H1 (cell line): Measurements from ENCODE around the gene GALK1. TPM values are rescaled to one million over a fixed set of nuclear protein-coding genes. Genes with fewer than 3 reads are reported as not detected.

Source experiments
- CTCF ChIA-PET: fragments of 300-600 bp; sonication (Branson Sonifier 250); formaldehyde crosslinking; loops from one replicate; lab custom pipeline; 2021; ENCODE audit not compliant: partially characterized antibody; lab: Charles Lee
- POLR2A ChIA-PET: fragments of 300-600 bp; sonication (Branson Sonifier 250); formaldehyde crosslinking; loops from one replicate; lab custom pipeline; 2021; ENCODE audit warnings: inconsistent platforms; ENCODE audit not compliant: partially characterized antibody; lab: Charles Lee
- DNase-seq, 2 experiments: peaks; one replicate each; pipeline versions ENCODE4 v3.0.0 to v3.0.0-alpha.2; 2010 to 2022; ENCODE audit warnings: low spot score in 2 of 2, low read depth in 1 of 2, mixed read lengths in 1 of 2
- FAIRE-seq: peaks from 2 replicates; lab custom pipeline; 2011; peaks lifted over from hg19 to GRCh38; lab: Jason Lieb, UNC
- H2AFZ ChIP-seq: 2 replicates; pipeline ENCODE4 v1.8.1; 2012; ENCODE audit warnings: low read length, inconsistent platforms
- H2AK5ac ChIP-seq: 2 replicates; pipeline ENCODE4 v1.6.1; 2013; ENCODE audit warnings: low read depth, low read length
- H2BK120ac ChIP-seq: replicated peaks from 2 replicates; pipeline ENCODE3; 2013; ENCODE audit warnings: low read depth, low read length, inconsistent platforms
- H2BK12ac ChIP-seq: 2 replicates; pipeline ENCODE4 v1.6.1; 2013; ENCODE audit warnings: low read depth, low read length
- H2BK15ac ChIP-seq: 2 replicates; pipeline ENCODE4 v1.6.1; 2013; ENCODE audit warnings: low read length
- H2BK20ac ChIP-seq: 2 replicates; pipeline ENCODE4 v1.6.1; 2013; ENCODE audit warnings: low read length
- H2BK5ac ChIP-seq: 2 replicates; pipeline ENCODE4 v1.6.1; 2013; ENCODE audit warnings: low read depth, low read length
- H3K14ac ChIP-seq: 2 replicates; pipeline ENCODE4 v1.6.1; 2013; ENCODE audit warnings: inconsistent platforms; ENCODE audit not compliant: insufficient read length
- H3K18ac ChIP-seq: 2 replicates; pipeline ENCODE4 v1.6.1; 2013; ENCODE audit warnings: low read length; ENCODE audit errors: extremely low read depth
- H3K23ac ChIP-seq: 2 replicates; pipeline ENCODE4 v1.6.1; 2013; ENCODE audit warnings: inconsistent platforms; ENCODE audit not compliant: insufficient read length
- H3K23me2 ChIP-seq: 2 replicates; pipeline ENCODE4 v1.6.1; 2013; ENCODE audit warnings: low read depth, low read length
- H3K27ac ChIP-seq: 2 replicates; pipeline ENCODE4 v1.6.1; 2011; ENCODE audit warnings: low read depth, low read length, inconsistent platforms
- H3K27me3 ChIP-seq, 4 experiments: replicated peaks in 1 of 4; 1 replicate in 1 of 4; 2 replicates in 3 of 4; pipeline versions ENCODE4 v1.6.1 to v1.8.1; 2011 to 2013; ENCODE audit warnings: low read length in 3 of 4, mild to moderate bottlenecking in 3 of 4, inconsistent platforms in 2 of 4, mixed read lengths in 2 of 4, moderate library complexity in 1 of 4; ENCODE audit not compliant: control insufficient read depth in 3 of 4, insufficient read depth in 3 of 4; ENCODE audit errors: extremely low read depth in 1 of 4
- H3K36me3 ChIP-seq, 4 experiments: 2 replicates each; pipeline versions ENCODE4 v1.6.1 to v1.8.1; 2011 to 2013; ENCODE audit warnings: mild to moderate bottlenecking in 4 of 4, low read length in 3 of 4, moderate library complexity in 2 of 4, control low read depth in 1 of 4, inconsistent platforms in 1 of 4; ENCODE audit not compliant: insufficient read depth in 4 of 4, control insufficient read depth in 2 of 4
- H3K4ac ChIP-seq: replicated peaks from 2 replicates; pipeline ENCODE3; 2013; ENCODE audit warnings: low read length, low read depth, mixed read lengths, inconsistent platforms; ENCODE audit not compliant: insufficient read length
- H3K4me1 ChIP-seq, 4 experiments: replicated peaks in 1 of 4; 1 replicate in 1 of 4; 2 replicates in 3 of 4; pipeline versions ENCODE4 v1.6.1 to v1.8.1; 2011 to 2013; ENCODE audit warnings: low read length in 3 of 4, inconsistent platforms in 2 of 4, mixed read lengths in 1 of 4; ENCODE audit not compliant: insufficient read depth in 4 of 4, control insufficient read depth in 3 of 4
- H3K4me2 ChIP-seq, 2 experiments: 2 replicates each; pipeline versions ENCODE4 v1.6.1 to v1.8.1; 2011 to 2013; ENCODE audit warnings: low read depth in 2 of 2, low read length in 2 of 2, control low read depth in 1 of 2, inconsistent platforms in 1 of 2, mild to moderate bottlenecking in 1 of 2; ENCODE audit not compliant: insufficient read depth in 1 of 2
- H3K4me3 ChIP-seq, 4 experiments: fragments of 200-600, 300-600 bp in 1 of 4; sonication (generic), shearing (Covaris generic), sonication (Bioruptor Twin) in 1 of 4; 2 replicates each; pipeline versions ENCODE4 v1.5.1 to v1.8.1; 2011 to 2016; ENCODE audit warnings: low read length in 4 of 4, low read depth in 3 of 4, control low read depth in 2 of 4, inconsistent platforms in 2 of 4, mild to moderate bottlenecking in 2 of 4, mixed read lengths in 1 of 4, moderate library complexity in 1 of 4; ENCODE audit not compliant: insufficient read depth in 2 of 4; ENCODE audit errors: extremely low read depth in 1 of 4
- H3K56ac ChIP-seq: replicated peaks from 2 replicates; pipeline ENCODE3; 2013; ENCODE audit warnings: low read depth, mild to moderate bottlenecking, mixed read lengths, low read length, inconsistent platforms; ENCODE audit not compliant: insufficient read length
- H3K79me1 ChIP-seq: 2 replicates; pipeline ENCODE4 v1.6.1; 2013; ENCODE audit warnings: low read depth, low read length, control low read depth
- H3K79me2 ChIP-seq, 2 experiments: 2 replicates each; pipeline versions ENCODE4 v1.6.1 to v1.8.1; 2012 to 2013; ENCODE audit warnings: low read length in 2 of 2, mild to moderate bottlenecking in 2 of 2, inconsistent platforms in 1 of 2; ENCODE audit not compliant: insufficient read depth in 2 of 2, control insufficient read depth in 1 of 2
- H3K9ac ChIP-seq, 4 experiments: replicated peaks in 1 of 4; 1 replicate in 1 of 4; 2 replicates in 3 of 4; pipeline versions ENCODE4 v1.6.1 to v1.8.1; 2011 to 2013; ENCODE audit warnings: low read depth in 3 of 4, low read length in 3 of 4, control low read depth in 2 of 4, mild to moderate bottlenecking in 2 of 4, moderate library complexity in 2 of 4, inconsistent platforms in 1 of 4; ENCODE audit errors: extremely low read depth in 1 of 4
- H3K9me3 ChIP-seq, 2 experiments: 2 replicates each; pipeline versions ENCODE4 v1.6.1 to v1.8.1; 2012 to 2013; ENCODE audit warnings: mild to moderate bottlenecking in 2 of 2, moderate library complexity in 2 of 2, control low read depth in 1 of 2, inconsistent platforms in 1 of 2, low read depth in 1 of 2, low read length in 1 of 2, mixed read lengths in 1 of 2; ENCODE audit not compliant: insufficient read depth in 2 of 2
- H4K20me1 ChIP-seq, 2 experiments: replicated peaks in 1 of 2; 2 replicates each; pipeline versions ENCODE3 to v1.8.1; 2011 to 2013; ENCODE audit warnings: inconsistent platforms in 2 of 2, low read length in 2 of 2, mild to moderate bottlenecking in 1 of 2; ENCODE audit not compliant: insufficient read depth in 2 of 2, control insufficient read depth in 1 of 2
- H4K5ac ChIP-seq: 2 replicates; pipeline ENCODE4 v1.6.1; 2013; ENCODE audit warnings: low read length, low read depth, mixed read lengths, inconsistent platforms; ENCODE audit not compliant: insufficient read length
- H4K8ac ChIP-seq: 2 replicates; pipeline ENCODE4 v1.8.0; 2013; ENCODE audit warnings: mild to moderate bottlenecking, moderate library complexity, low read length, inconsistent platforms; ENCODE audit not compliant: insufficient read depth; ENCODE audit errors: extremely low read depth
- H4K91ac ChIP-seq: replicated peaks from 2 replicates; pipeline ENCODE3; 2013; ENCODE audit warnings: low read length, mixed read lengths, inconsistent platforms; ENCODE audit not compliant: insufficient read length
- BRCA1 ChIP-seq: IDR thresholded peaks from 2 replicates; pipeline ENCODE4 v1.6.1; 2012; ENCODE audit warnings: low read depth, low read length, improper control_type of control experiment
- CBX5 ChIP-seq: fragments of 300-800, 300-1000 bp; sonication (generic); IDR thresholded peaks from 2 replicates; pipeline ENCODE4 v1.7.1; 2016; ENCODE audit warnings: antibody characterized with exemption, low read length, low read depth
- FOSL1 ChIP-seq: IDR thresholded peaks from 2 replicates; pipeline ENCODE4 v1.6.1; 2011; ENCODE audit warnings: mild to moderate bottlenecking, low read depth, low read length, moderate library complexity; ENCODE audit not compliant: insufficient read depth
- KDM1A ChIP-seq: fragments of 200-600, 300-600 bp; sonication (generic); IDR thresholded peaks from 2 replicates; pipeline ENCODE4 v1.7.1; 2016; ENCODE audit warnings: mild to moderate bottlenecking, low read length, borderline replicate concordance
- MAX ChIP-seq: IDR thresholded peaks from 2 replicates; pipeline ENCODE4 v1.6.1; 2012; ENCODE audit warnings: inconsistent platforms
- NANOG ChIP-seq: IDR thresholded peaks from 2 replicates; pipeline ENCODE4 v1.6.1; 2011; ENCODE audit warnings: low read length, low read depth, mild to moderate bottlenecking, inconsistent platforms; ENCODE audit not compliant: insufficient read depth, poor library complexity, severe bottlenecking
- RNF2 ChIP-seq: fragments of 200-900, 300-1000 bp; sonication (generic); IDR thresholded peaks from 2 replicates; pipeline ENCODE4 v1.7.1; 2016; ENCODE audit warnings: borderline replicate concordance, low read depth, mild to moderate bottlenecking, antibody characterized with exemption, low read length; ENCODE audit not compliant: poor library complexity, severe bottlenecking; ENCODE audit errors: missing control alignments
- WGBS, 2 experiments: shearing (Covaris generic) in 1 of 2; methylation state at CpG; one replicate each; pipeline versions ENCODE4 v1.1.6 to v1.1.7; 2013 to 2015; ENCODE audit warnings: low lambda C conversion rate in 2 of 2, mixed read lengths in 2 of 2, inconsistent platforms in 1 of 2, low coverage in 1 of 2, missing lambda C conversion rate in 1 of 2; ENCODE audit not compliant: insufficient replicate concordance in 2 of 2, insufficient coverage in 1 of 2, insufficient read length in 1 of 2; ENCODE audit errors: extremely low coverage in 1 of 2, missing lambda C conversion rate in 1 of 2; 5-methylcytosine and 5-hydroxymethylcytosine counted together
- polyA plus RNA-seq, 7 experiments: library from polyadenylated mRNA; depleted of rRNA in 3 of 7; stranded (reverse) in 5 of 7; unstranded in 2 of 7; fragments of >200 nt in 5 of 7; fragments of 200-250 nt in 2 of 7; gene quantifications; 1 replicate in 5 of 7; 2 replicates in 1 of 7; 4 replicates in 1 of 7; pipeline versions ENCODE4 v1.2.1 to v1.2.3, GENCODE V29; 2011 to 2013; ENCODE audit warnings: missing spikeins in 2 of 7, mixed read lengths in 2 of 7
- total RNA-seq: library from RNA; stranded (reverse); fragmentation: NEBNext Ultra II Directional; extraction: Animal tissue kit (Norgen Biotek cat#: 25700); gene quantifications from 2 replicates; pipeline ENCODE4 v1.2.1, GENCODE V29; 2021
- TF ChIP-seq, protein P1 (sequence below): IDR thresholded peaks from 2 replicates; pipeline ENCODE4 v1.6.1; 2012; ENCODE audit warnings: inconsistent platforms

The GALK1 gene
- total and polyA plus RNA-seq, 2 of the 8 experiments (the other 6 are each of a cell fraction or from before 2014, with no cell fraction given), result 34.1 to 47.9 TPM

DNA sequence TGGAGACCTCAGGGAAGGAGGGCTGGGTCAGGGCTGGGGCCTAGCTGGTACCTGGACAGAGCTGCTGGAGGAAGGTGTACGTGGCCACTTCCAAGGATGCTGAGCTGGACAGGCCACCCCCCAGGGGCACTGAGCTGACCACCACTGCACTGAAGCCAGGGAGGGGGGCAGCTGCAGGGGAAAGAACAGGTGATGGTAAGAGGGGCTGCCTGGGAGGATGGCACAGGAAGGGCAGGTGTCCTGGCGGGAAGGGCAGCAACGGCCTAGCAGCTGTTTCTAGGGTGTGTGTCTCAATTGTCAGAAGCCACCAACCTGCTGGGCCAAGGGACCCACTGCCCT is 1.8 kb downstream of the GALK1 start:
- WGBS, 2 experiments, result 92% methylated on average over 3 of the region's 3 CpGs; no CpG with 5 or more reads in 1 of the 2 experiments
- Histone ChIP-seq H2AFZ (no peak overlapping the region), H3K4me1 (peaks cover 0 to 10% (median 6%) of the 10 kb centered on the region in 4 experiments; a peak in 5 of 7 replicates), H4K5ac (no peak overlapping the region), H3K23ac (no peak overlapping the region), H4K8ac (no peak overlapping the region; the same call in 1 of the 2 replicates), H3K4me2 (no peak overlapping the region; a peak in 1 of 4 replicates), H3K9me3 (no peaks in the 10 kb centered on the region), H3K23me2 (peaks cover 3% of the 10 kb centered on the region; the same call in 1 of the 2 replicates), H3K36me3 (no peaks in the 10 kb centered on the region), H2BK12ac (0 out of 2 replicates have a peak overlapping the region, but pooled peaks have one; percentile 7), H3K56ac (no peak overlapping the region), H3K79me2 (no peaks in the 10 kb centered on the region), H4K91ac (no peak overlapping the region), H3K79me1 (no peaks in the 10 kb centered on the region), H3K4ac (no peak overlapping the region), H2AK5ac (no peak overlapping the region; the same call in 1 of the 2 replicates), H3K14ac (no peak overlapping the region), H2BK15ac (no peak overlapping the region), H3K18ac (no peak overlapping the region), H3K4me3 (no peak overlapping the region), H3K27ac (no peak overlapping the region), H2BK120ac (no peak overlapping the region), H3K27me3 (peaks cover 0 to 2% (median 0%) of the 10 kb centered on the region in 4 experiments; a peak in 2 of 7 replicates), H2BK20ac (no peak overlapping the region), H3K9ac (no peak overlapping the region), H2BK5ac (no peak overlapping the region), H4K20me1 (no peaks in the 10 kb centered on the region)
- ChIA-PET POLR2A (interaction anchor here (0.9 to 15.1 kb wide), 4 partner anchors 10 to 67 kb away, joined by 3 to 425 read pairs (median 28); partner anchors contain the start of gene UNK), CTCF (interaction anchor here (1.0 to 19.5 kb wide), 13 partner anchors 11 to 201 kb away, joined by 3 to 359 read pairs (median 5); partner anchors contain the start of genes SMIM5 and UNK)
- DNase-seq (no peak), FAIRE-seq (no peak)
- TF ChIP-seq CBX5 (no peak), MAX (no peak), NANOG (no peak), RNF2 (no peak), KDM1A (no peak), BRCA1 (no peak), FOSL1 (no peak)
- TF ChIP-seq, protein P1, sequence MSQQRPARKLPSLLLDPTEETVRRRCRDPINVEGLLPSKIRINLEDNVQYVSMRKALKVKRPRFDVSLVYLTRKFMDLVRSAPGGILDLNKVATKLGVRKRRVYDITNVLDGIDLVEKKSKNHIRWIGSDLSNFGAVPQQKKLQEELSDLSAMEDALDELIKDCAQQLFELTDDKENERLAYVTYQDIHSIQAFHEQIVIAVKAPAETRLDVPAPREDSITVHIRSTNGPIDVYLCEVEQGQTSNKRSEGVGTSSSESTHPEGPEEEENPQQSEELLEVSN, result no peak
